H9 (cell line): ENCODE measurements around the gene NUDT21. TPM values are rescaled to one million over a fixed set of nuclear protein-coding genes. Genes with fewer than 3 reads are reported as not detected.

Experiments
- DNase-seq: peaks from one replicate; pipeline ENCODE4 v3.0.0-alpha.2; 2017
- H2AFZ ChIP-seq: one replicate; pipeline ENCODE4 v1.6.1; 2013; ENCODE audit warnings: mild to moderate bottlenecking, low read length, control low read depth, moderate library complexity
- H2AK5ac ChIP-seq: 2 replicates; pipeline ENCODE4 v1.6.1; 2013; ENCODE audit warnings: low read length, control low read depth, mixed read lengths; ENCODE audit not compliant: insufficient read length
- H2BK120ac ChIP-seq: one replicate; pipeline ENCODE4 v1.6.1; 2013; ENCODE audit warnings: low read depth, mild to moderate bottlenecking, low read length, control low read depth, inconsistent platforms; ENCODE audit not compliant: poor library complexity, severe bottlenecking
- H2BK12ac ChIP-seq: 2 replicates; pipeline ENCODE4 v1.6.1; 2013; ENCODE audit warnings: low read length, control low read depth, mixed read lengths, low read depth; ENCODE audit not compliant: insufficient read length
- H2BK15ac ChIP-seq: 2 replicates; pipeline ENCODE4 v1.6.1; 2013; ENCODE audit warnings: low read depth, low read length, control low read depth
- H2BK20ac ChIP-seq: one replicate; pipeline ENCODE4 v1.6.1; 2013; ENCODE audit warnings: low read depth, mild to moderate bottlenecking, low read length, control low read depth, inconsistent platforms; ENCODE audit not compliant: poor library complexity, severe bottlenecking
- H2BK5ac ChIP-seq: 2 replicates; pipeline ENCODE4 v1.6.1; 2013; ENCODE audit warnings: low read length, control low read depth, mixed read lengths; ENCODE audit not compliant: insufficient read length
- H3K14ac ChIP-seq: 2 replicates; pipeline ENCODE4 v1.6.1; 2013; ENCODE audit warnings: low read length, control low read depth; ENCODE audit not compliant: insufficient read depth
- H3K18ac ChIP-seq: 2 replicates; pipeline ENCODE4 v1.6.1; 2013; ENCODE audit warnings: low read depth, mild to moderate bottlenecking, mixed read lengths, low read length, control low read depth; ENCODE audit not compliant: insufficient read length
- H3K23ac ChIP-seq: 2 replicates; pipeline ENCODE4 v1.6.1; 2013; ENCODE audit warnings: low read length, control low read depth, mixed read lengths, low read depth; ENCODE audit not compliant: insufficient read length
- H3K23me2 ChIP-seq: 2 replicates; pipeline ENCODE4 v1.6.1; 2013; ENCODE audit warnings: low read depth, mild to moderate bottlenecking, mixed read lengths, low read length, control low read depth; ENCODE audit not compliant: insufficient read length, poor library complexity, severe bottlenecking
- H3K27ac ChIP-seq: 2 replicates; pipeline ENCODE4 v1.5.1; 2013; ENCODE audit warnings: low read length, control low read depth, mixed read lengths, low read depth; ENCODE audit not compliant: insufficient read length
- H3K27me3 ChIP-seq: 2 replicates; pipeline ENCODE4 v1.6.1; 2013; ENCODE audit warnings: low read length, control low read depth, inconsistent platforms; ENCODE audit not compliant: insufficient read depth
- H3K4ac ChIP-seq: 2 replicates; pipeline ENCODE4 v1.6.1; 2013; ENCODE audit warnings: low read depth, mild to moderate bottlenecking, control low read depth, inconsistent platforms, low read length, moderate library complexity
- H3K4me1 ChIP-seq: 2 replicates; pipeline ENCODE4 v1.6.1; 2013; ENCODE audit warnings: low read length, control low read depth, inconsistent platforms; ENCODE audit not compliant: insufficient read depth
- H3K4me2 ChIP-seq: 2 replicates; pipeline ENCODE4 v1.6.1; 2013; ENCODE audit warnings: low read length, control low read depth, mixed read lengths; ENCODE audit not compliant: insufficient read length, insufficient read depth
- H3K56ac ChIP-seq: 2 replicates; pipeline ENCODE4 v1.6.1; 2013; ENCODE audit warnings: low read depth, mild to moderate bottlenecking, mixed read lengths, low read length, control low read depth; ENCODE audit not compliant: insufficient read length
- H3K79me1 ChIP-seq: 2 replicates; pipeline ENCODE4 v1.6.1; 2013; ENCODE audit warnings: low read depth, mild to moderate bottlenecking, moderate library complexity, low read length, control low read depth, inconsistent platforms; ENCODE audit not compliant: insufficient read depth, poor library complexity, severe bottlenecking
- H3K79me2 ChIP-seq: 2 replicates; pipeline ENCODE4 v1.6.1; 2013; ENCODE audit warnings: low read length, control low read depth, inconsistent platforms; ENCODE audit not compliant: insufficient read depth
- H3K9ac ChIP-seq: 2 replicates; pipeline ENCODE4 v1.6.1; 2013; ENCODE audit warnings: low read length, control low read depth, mixed read lengths; ENCODE audit not compliant: insufficient read length; ENCODE audit errors: extremely low read depth
- H3K9me3 ChIP-seq: one replicate; pipeline ENCODE4 v1.6.1; 2013; ENCODE audit warnings: low read depth, low read length, inconsistent platforms; ENCODE audit not compliant: control insufficient read depth
- H3T11ph ChIP-seq: one replicate; pipeline ENCODE4 v1.6.1; 2013; ENCODE audit warnings: mild to moderate bottlenecking, low read length, control low read depth, inconsistent platforms
- H4K20me1 ChIP-seq: one replicate; pipeline ENCODE4 v1.6.1; 2013; ENCODE audit not compliant: control insufficient read depth, insufficient read length, insufficient read depth
- H4K5ac ChIP-seq: 2 replicates; pipeline ENCODE4 v1.6.1; 2013; ENCODE audit warnings: low read depth, mild to moderate bottlenecking, mixed read lengths, low read length, control low read depth; ENCODE audit not compliant: insufficient read length
- H4K8ac ChIP-seq: replicated peaks from 2 replicates; pipeline ENCODE4 v1.6.1; 2013; ENCODE audit warnings: low read length, control low read depth, mixed read lengths, low read depth; ENCODE audit not compliant: insufficient read length
- H4K91ac ChIP-seq: 2 replicates; pipeline ENCODE4 v1.6.1; 2013; ENCODE audit warnings: low read depth, mild to moderate bottlenecking, moderate library complexity, mixed read lengths, low read length, control low read depth; ENCODE audit not compliant: insufficient read length
- H3K27ac Mint-ChIP-seq, 3 experiments: 2 replicates in 2 of 3; 3 replicates in 1 of 3; pipeline ENCODE4 v1.8.0; 2020 to 2021; ENCODE audit warnings: mixed read lengths in 3 of 3, mild to moderate bottlenecking in 1 of 3, moderate library complexity in 1 of 3
- H3K27me3 Mint-ChIP-seq: 2 replicates; pipeline ENCODE4 v1.8.0; 2021; ENCODE audit warnings: low read depth, mild to moderate bottlenecking, moderate library complexity, mixed read lengths
- H3K36me3 Mint-ChIP-seq, 3 experiments: 2 replicates in 2 of 3; 3 replicates in 1 of 3; pipeline ENCODE4 v1.8.0; 2020 to 2021; ENCODE audit warnings: low read depth in 3 of 3, mixed read lengths in 3 of 3; ENCODE audit not compliant: insufficient read depth in 1 of 3
- H3K4me1 Mint-ChIP-seq, 2 experiments: 2 replicates each; pipeline ENCODE4 v1.8.0; 2020; ENCODE audit warnings: mixed read lengths in 2 of 2
- H3K4me3 Mint-ChIP-seq, 2 experiments: 2 replicates in 1 of 2; 3 replicates in 1 of 2; pipeline ENCODE4 v1.8.0; 2020 to 2021; ENCODE audit warnings: mild to moderate bottlenecking in 2 of 2, mixed read lengths in 2 of 2, moderate library complexity in 1 of 2
- H3K9me3 Mint-ChIP-seq, 2 experiments: 2 replicates in 1 of 2; 3 replicates in 1 of 2; pipeline ENCODE4 v1.8.0; 2020; ENCODE audit warnings: mild to moderate bottlenecking in 2 of 2, mixed read lengths in 2 of 2, moderate library complexity in 1 of 2
- CTCF ChIP-seq: fragments of 200-600 bp; sonication (generic); conservative IDR thresholded peaks from 3 replicates; pipeline ENCODE4 v1.8.0; 2021; ENCODE audit warnings: antibody characterized with exemption, mild to moderate bottlenecking
- WGBS: extraction: QIAGEN DNeasy Blood & Tissue Kit; methylation state at CpG from one replicate; pipeline ENCODE4 v1.1.7; 2013; ENCODE audit warnings: missing lambda C conversion rate, low lambda C conversion rate, mixed read lengths; ENCODE audit not compliant: insufficient read length; ENCODE audit errors: extremely low coverage; 5-methylcytosine and 5-hydroxymethylcytosine counted together
- long read RNA-seq: library from polyadenylated mRNA; unstranded; transcript quantifications from one replicate; pipeline ENCODE4 v2.0.0, GENCODE V29; 2020
- total RNA-seq: library from RNA; stranded (reverse); gene quantifications from 2 replicates; pipeline ENCODE4 v1.2.1, GENCODE V29; 2021

NUDT21 gene
- total RNA-seq, result 271 and 276 TPM in 2 replicates
- long read RNA-seq, full-length matches to known transcripts, result 423 of 460 reads
- long read RNA-seq, partial matches to known transcripts, result 15 of 460 reads
- long read RNA-seq, other reads (novel, unspliced or antisense), result 22 of 460 reads

GRCh38 chr16:56450986-56451752, at the start of gene NUDT21, which contains the start of gene OGFOD1:
NUDT21 (minus strand) TSS chr16:56451332; CDS start chr16:56451202, 130 bp downstream.
OGFOD1 (plus strand) TSS chr16:56451554; CDS start chr16:56451613, 59 bp downstream.
- no peak within 1 kb of the TSS for H2BK12ac ChIP-seq
- H3K9me3 ChIP-seq, result no peaks in the 10 kb centered on the region
- H2AFZ ChIP-seq, result no peak within 1 kb of the TSS
- H4K8ac ChIP-seq, result peak within 1 kb of the TSS; percentile 35
- no peak within 1 kb of the TSS for H3K23ac ChIP-seq
- no peak for TF ChIP-seq CTCF
- peak within 1 kb of the TSS; percentile 93 for H3K14ac ChIP-seq
- H4K91ac ChIP-seq, result no peak within 1 kb of the TSS
- H2BK20ac ChIP-seq, result no peak within 1 kb of the TSS
- Mint-ChIP-seq H3K4me3 (peak within 1 kb of the TSS; percentile 96 to 99), H3K27ac (peak within 1 kb of the TSS; percentile 94 to 99 (median 97)), H3K36me3 (peaks cover 23 to 47% (median 43%) of the 10 kb centered on the region in 3 experiments), H3K27me3 (no peaks in the 10 kb centered on the region), H3K4me1 (peaks cover 17 to 23% of the 10 kb centered on the region in 2 experiments), H3K9me3 (no peaks in the 10 kb centered on the region; a peak in 1 of 5 replicates)
- no peak within 1 kb of the TSS for H3T11ph ChIP-seq
- no peak within 1 kb of the TSS for H3K27ac ChIP-seq
- H3K23me2 ChIP-seq, result peaks cover 14% of the 10 kb centered on the region
- H3K18ac ChIP-seq, result peak within 1 kb of the TSS; percentile 84
- H3K56ac ChIP-seq, result no peak within 1 kb of the TSS
- H4K5ac ChIP-seq, result no peak within 1 kb of the TSS
- no peak within 1 kb of the TSS for H3K4ac ChIP-seq
- no peak within 1 kb of the TSS for H2BK5ac ChIP-seq
- peaks cover 6% of the 10 kb centered on the region for H3K79me1 ChIP-seq
- peak; percentile 98 for DNase-seq
- H3K4me2 ChIP-seq, result peak within 1 kb of the TSS; percentile 94
- no peaks in the 10 kb centered on the region for H4K20me1 ChIP-seq
- no peaks in the 10 kb centered on the region for H3K27me3 ChIP-seq
- H3K79me2 ChIP-seq, result peaks cover 34% of the 10 kb centered on the region
- no peak within 1 kb of the TSS for H2BK120ac ChIP-seq
- no peak within 1 kb of the TSS for H2BK15ac ChIP-seq
- no peak within 1 kb of the TSS for H2AK5ac ChIP-seq
- WGBS, result no CpG with 5 or more reads among the region's 56 CpGs
- peak within 1 kb of the TSS; percentile 95 for H3K9ac ChIP-seq
- peaks cover 5% of the 10 kb centered on the region; the same call in 1 of the 2 replicates for H3K4me1 ChIP-seq
